ENCODE measurements around the gene CSNK1A1L. TPM values are rescaled to one million over a fixed set of nuclear protein-coding genes. Genes with fewer than 3 reads are reported as not detected.
A peak's percentile ranks its signal among the peaks of the same experiment; 100 is the strongest.

CSNK1A1L gene
- total RNA-seq, 6 experiments from 2014 or later, result not detected

DNA sequence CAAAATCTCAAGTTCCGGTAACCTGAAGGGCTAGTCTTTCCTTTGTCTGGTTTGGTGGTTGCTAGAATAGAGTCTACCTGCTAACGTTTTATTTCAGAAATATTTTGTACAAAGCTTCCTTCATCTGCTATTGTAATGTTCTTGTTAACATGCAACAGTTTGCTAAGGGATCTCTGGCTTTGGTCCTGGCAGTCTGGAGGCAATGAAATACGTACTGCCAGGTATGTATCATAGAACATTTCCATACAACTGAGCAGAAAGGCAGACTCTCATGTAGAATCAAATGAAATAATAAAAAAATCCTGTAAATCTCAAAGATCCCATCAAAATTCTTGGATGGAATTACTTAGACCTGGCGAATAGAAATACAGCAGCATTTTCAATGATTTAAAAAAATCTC, 8.8 kb upstream of the CSNK1A1L start:
- TF ChIP-seq POLR2A (IDR thresholded peaks at IDR 0.05), result no peak
- DNase-seq, result no peak
- no peak overlapping the region for H3K4me3 ChIP-seq
- H3K4me1 ChIP-seq, result no peaks in the 10 kb centered on the region
- H3K36me3 ChIP-seq, result no peaks in the 10 kb centered on the region
- H3K9me3 ChIP-seq, result no peaks in the 10 kb centered on the region
- no peaks in the 10 kb centered on the region for H3K27me3 ChIP-seq
- no peak overlapping the region for H3K27ac ChIP-seq
- no peak for ATAC-seq
- intact Hi-C loops (cut with DNase I), result no loop called here
- 51% methylated on average over 4 of the region's 4 CpGs for WGBS (ENCODE audit: insufficient coverage, low coverage, low lambda C conversion rate, missing lambda C conversion rate)

DNA sequence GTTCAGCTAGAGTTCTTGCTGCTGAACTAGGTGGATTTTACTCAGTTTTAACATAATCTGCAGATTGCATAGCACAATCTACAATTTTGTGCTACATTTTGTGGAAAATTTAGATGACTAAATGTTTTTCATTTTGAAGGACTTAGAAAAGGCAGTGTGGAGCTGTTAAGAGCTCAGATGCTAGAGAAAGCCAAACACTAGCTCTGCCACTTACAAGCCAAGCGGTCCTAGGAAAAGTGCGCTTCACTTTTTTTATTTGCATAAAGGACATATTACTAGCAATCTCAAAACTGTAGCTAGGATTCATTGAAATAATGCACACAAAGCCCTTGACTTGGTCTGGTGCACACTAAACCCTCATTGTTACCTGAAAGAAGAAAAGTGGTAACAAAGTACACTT, 8.1 kb upstream of the CSNK1A1L start:
- WGBS (ENCODE audit: insufficient coverage, low coverage, low lambda C conversion rate, missing lambda C conversion rate), result 83% methylated on average over 2 of the region's 2 CpGs
- ATAC-seq, result no peak
- intact Hi-C loops (cut with DNase I), result no loop called here

DNA sequence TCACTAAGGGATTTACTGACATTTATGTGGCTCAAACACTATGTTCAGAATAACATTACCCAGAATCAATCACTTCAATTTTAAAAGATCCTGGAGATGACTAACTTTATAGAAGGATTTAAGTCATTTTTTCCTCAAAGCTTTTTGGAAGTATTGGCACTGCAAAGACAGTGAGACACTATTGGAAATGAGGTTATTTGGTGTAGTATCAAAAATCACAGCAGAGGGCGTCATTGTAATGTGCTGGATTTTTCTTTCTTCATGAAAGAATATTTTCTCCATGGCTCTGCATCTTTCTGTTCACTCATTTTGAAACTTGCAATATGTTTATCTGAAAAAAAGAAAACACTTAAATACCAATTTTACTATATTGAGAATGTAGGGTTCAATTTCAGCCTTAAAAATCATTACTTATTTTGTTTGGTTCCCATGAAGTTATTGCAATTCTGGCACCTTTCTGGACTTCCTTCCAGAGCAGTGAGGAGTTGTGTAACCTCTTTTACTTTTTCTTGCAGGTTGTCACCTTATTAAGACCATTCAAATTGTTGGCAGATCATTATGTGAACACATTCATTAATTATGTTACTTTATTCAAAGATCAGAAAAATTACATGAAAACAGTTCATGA, 3.7 kb upstream of the CSNK1A1L start:
- no peak for DNase-seq
- intact Hi-C loops (cut with DNase I), result no loop called here

More for the DNA sequence above, 8.1 kb upstream of the CSNK1A1L start:
- TF ChIP-seq, protein P1, sequence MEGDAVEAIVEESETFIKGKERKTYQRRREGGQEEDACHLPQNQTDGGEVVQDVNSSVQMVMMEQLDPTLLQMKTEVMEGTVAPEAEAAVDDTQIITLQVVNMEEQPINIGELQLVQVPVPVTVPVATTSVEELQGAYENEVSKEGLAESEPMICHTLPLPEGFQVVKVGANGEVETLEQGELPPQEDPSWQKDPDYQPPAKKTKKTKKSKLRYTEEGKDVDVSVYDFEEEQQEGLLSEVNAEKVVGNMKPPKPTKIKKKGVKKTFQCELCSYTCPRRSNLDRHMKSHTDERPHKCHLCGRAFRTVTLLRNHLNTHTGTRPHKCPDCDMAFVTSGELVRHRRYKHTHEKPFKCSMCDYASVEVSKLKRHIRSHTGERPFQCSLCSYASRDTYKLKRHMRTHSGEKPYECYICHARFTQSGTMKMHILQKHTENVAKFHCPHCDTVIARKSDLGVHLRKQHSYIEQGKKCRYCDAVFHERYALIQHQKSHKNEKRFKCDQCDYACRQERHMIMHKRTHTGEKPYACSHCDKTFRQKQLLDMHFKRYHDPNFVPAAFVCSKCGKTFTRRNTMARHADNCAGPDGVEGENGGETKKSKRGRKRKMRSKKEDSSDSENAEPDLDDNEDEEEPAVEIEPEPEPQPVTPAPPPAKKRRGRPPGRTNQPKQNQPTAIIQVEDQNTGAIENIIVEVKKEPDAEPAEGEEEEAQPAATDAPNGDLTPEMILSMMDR (IDR thresholded peaks at IDR 0.05), result no peak
- TF ChIP-seq POLR2A (IDR thresholded peaks at IDR 0.05), result no peak
- DNase-seq, result no peak
- no peaks in the 10 kb centered on the region for H3K27me3 ChIP-seq
- no peaks in the 10 kb centered on the region for H3K36me3 ChIP-seq
- H3K9me3 ChIP-seq, result no peaks in the 10 kb centered on the region
- no peak overlapping the region for H3K27ac ChIP-seq
- no peaks in the 10 kb centered on the region for H3K4me1 ChIP-seq
- H3K4me3 ChIP-seq, result no peak overlapping the region

DNA sequence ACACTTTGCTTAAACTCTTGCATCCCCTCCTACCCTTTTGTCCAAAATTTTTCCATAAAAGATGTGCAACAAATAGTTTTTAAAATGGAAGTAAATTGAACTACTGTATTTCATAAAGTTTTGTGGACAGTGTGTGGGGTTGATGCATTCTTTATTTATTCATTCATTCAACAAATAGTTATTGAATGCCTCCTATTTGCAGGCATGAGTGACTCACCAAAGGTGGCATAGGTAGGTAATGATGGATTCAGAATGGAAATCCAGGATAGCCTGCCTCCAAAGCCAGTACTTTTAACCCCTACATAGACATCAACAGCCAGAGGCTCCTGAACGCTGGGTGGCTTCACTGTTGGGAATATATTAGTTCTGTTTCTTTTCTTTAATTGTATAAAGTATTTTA, 2.4 kb upstream of the CSNK1A1L start:
- 38% methylated on average over 1 of the region's 1 CpG for WGBS (ENCODE audit: insufficient coverage, low coverage, low lambda C conversion rate, missing lambda C conversion rate)
- H3K9me3 ChIP-seq, result no peaks in the 10 kb centered on the region
- no peaks in the 10 kb centered on the region for H3K36me3 ChIP-seq
- ATAC-seq (no peak), DNase-seq (no peak)
- intact Hi-C loops (cut with DNase I), result no loop called here
- no peak overlapping the region for H3K4me3 ChIP-seq
- TF ChIP-seq, protein P1 (IDR thresholded peaks at IDR 0.05), result no peak
- TF ChIP-seq POLR2A (IDR thresholded peaks at IDR 0.05), result no peak
- H3K27ac ChIP-seq, result no peak overlapping the region
- no peaks in the 10 kb centered on the region for H3K4me1 ChIP-seq
- no peaks in the 10 kb centered on the region for H3K27me3 ChIP-seq

More for the DNA sequence above, 3.7 kb upstream of the CSNK1A1L start:
- Histone ChIP-seq H3K27me3 (no peaks in the 10 kb centered on the region), H3K4me3 (no peak overlapping the region), H3K36me3 (no peaks in the 10 kb centered on the region), H3K4me1 (no peaks in the 10 kb centered on the region), H3K9me3 (no peaks in the 10 kb centered on the region), H3K27ac (no peak overlapping the region)
- peak in 1 of 4 donors; percentile 36 for ATAC-seq
- TF ChIP-seq, protein P1 (IDR thresholded peaks at IDR 0.05), result peak; percentile 22 to 42 (median 36)
- TF ChIP-seq POLR2A (IDR thresholded peaks at IDR 0.05), result no peak
- 0% methylated on average over 1 of the region's 1 CpG for WGBS (ENCODE audit: insufficient coverage, low coverage, low lambda C conversion rate, missing lambda C conversion rate)

DNA sequence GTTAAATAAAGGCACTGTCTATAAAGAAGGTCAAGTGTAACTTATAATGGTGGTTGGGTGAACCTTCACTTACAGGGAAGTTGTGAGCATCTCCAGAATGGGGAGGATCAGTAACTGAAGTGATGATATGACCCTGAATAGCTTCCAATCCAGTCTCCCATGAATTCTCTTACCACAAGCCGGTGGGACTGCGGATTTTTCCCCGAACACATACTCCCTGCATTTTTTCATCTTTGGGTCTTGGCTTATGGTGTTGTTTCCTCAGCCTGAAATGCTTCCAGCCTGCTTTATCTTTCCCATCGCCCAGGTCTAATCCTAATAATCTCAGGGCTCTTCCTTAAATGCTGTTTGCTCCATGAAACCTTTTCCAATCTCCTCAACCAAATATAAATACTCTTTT, 2.0 kb upstream of the CSNK1A1L start:
- Histone ChIP-seq H3K27me3 (no peaks in the 10 kb centered on the region), H3K4me3 (no peak overlapping the region), H3K27ac (no peak overlapping the region), H3K36me3 (no peaks in the 10 kb centered on the region), H3K4me1 (no peaks in the 10 kb centered on the region), H3K9me3 (no peaks in the 10 kb centered on the region)
- intact Hi-C loops (cut with DNase I), result no loop called here
- no peak for TF ChIP-seq POLR2A (IDR thresholded peaks at IDR 0.05)
- TF ChIP-seq, protein P1 (IDR thresholded peaks at IDR 0.05), result no peak
- no peak for DNase-seq
- ATAC-seq, result no peak
- 46% methylated on average over 4 of the region's 4 CpGs for WGBS (ENCODE audit: insufficient coverage, low coverage, low lambda C conversion rate, missing lambda C conversion rate)
